Naive thymus-derived CD8-positive, alpha-beta T cell (primary cell): ENCODE measurements around the gene UIMC1. TPM values are rescaled to one million over a fixed set of nuclear protein-coding genes. Genes with fewer than 3 reads are reported as not detected.
"Not testable (repeated sequence)": the region's sequence is repeated elsewhere in the genome, so short reads cannot be mapped to it uniquely, and the experiment has no call there.

Experiments used
- ATAC-seq, 2 donors: fragments of 150-1000 bp; cut with Tn5 transposase in 1 of 2; sonication (Bioruptor Pico), chemical (Tn5 transposase) in 1 of 2; 1 replicate in 1 of 2; 2 replicates in 1 of 2; pipeline ENCODE4 v1.10.0; 2021; ENCODE audit warnings: mild to moderate bottlenecking in 2 of 2, moderate library complexity in 2 of 2
- POLR2A ChIA-PET: fragments of 350-600 bp; sonication (Branson Sonifier 250); formaldehyde crosslinking; loops from one replicate; lab custom pipeline; 2021; ENCODE audit warnings: antibody characterized with exemption; lab: Charles Lee
- DNase-seq, 10 donors: peaks; one replicate each; pipeline versions ENCODE4 v3.0.0 to v3.0.0-alpha.2; 2020 to 2022
- H3K27ac Mint-ChIP-seq, 10 donors: one replicate each; pipeline ENCODE4 v1.8.0; 2020 to 2022; ENCODE audit warnings: mild to moderate bottlenecking in 10 of 10, mixed read lengths in 10 of 10, moderate library complexity in 4 of 10, inconsistent platforms in 1 of 10
- H3K27me3 Mint-ChIP-seq, 5 donors: one replicate each; pipeline ENCODE4 v1.8.0; 2021 to 2022; ENCODE audit warnings: mixed read lengths in 5 of 5
- H3K36me3 Mint-ChIP-seq, 3 donors: one replicate each; pipeline ENCODE4 v1.8.0; 2020 to 2022; ENCODE audit warnings: mixed read lengths in 3 of 3, mild to moderate bottlenecking in 2 of 3, inconsistent platforms in 1 of 3
- H3K4me1 Mint-ChIP-seq, 4 donors: one replicate each; pipeline ENCODE4 v1.8.0; 2021 to 2022; ENCODE audit warnings: mixed read lengths in 4 of 4
- H3K4me3 Mint-ChIP-seq, 10 donors: one replicate each; pipeline ENCODE4 v1.8.0; 2020 to 2022; ENCODE audit warnings: mild to moderate bottlenecking in 10 of 10, mixed read lengths in 10 of 10, moderate library complexity in 6 of 10, inconsistent platforms in 1 of 10
- H3K9me3 Mint-ChIP-seq, 9 donors: one replicate each; pipeline ENCODE4 v1.8.0; 2020 to 2022; ENCODE audit warnings: mixed read lengths in 9 of 9, mild to moderate bottlenecking in 3 of 9, inconsistent platforms in 1 of 9, moderate library complexity in 1 of 9
- polyA plus RNA-seq, 3 donors: library from polyadenylated mRNA; unstranded; fragments of 300-500 nt; fragmentation: Illumina TruSeq; gene quantifications; one replicate each; pipeline ENCODE4 v1.2.3, GENCODE V29; 2021
- total RNA-seq, 8 experiments: library from RNA in 2 of 8; stranded (reverse) in 2 of 8; gene quantifications; one replicate each; pipeline ENCODE4 v1.2.3 and lab custom pipeline; 2021 to 2026

UIMC1 gene
- total and polyA plus RNA-seq, 5 experiments from 2014 or later: 15.4 to 70.0 (median 31.0) TPM

- DNase-seq: no peak
- ATAC-seq: no peak
- no peaks in the 10 kb centered on the region for H3K36me3 Mint-ChIP-seq
- peaks cover 0 to 2% (median 0%) of the 10 kb centered on the region in 9 donors for H3K9me3 Mint-ChIP-seq
- H3K4me3 Mint-ChIP-seq: no peak overlapping the region
- POLR2A ChIA-PET: no interaction called here
- H3K27ac Mint-ChIP-seq: no peak overlapping the region
- peaks cover 8 to 17% (median 15%) of the 10 kb centered on the region in 4 donors for H3K4me1 Mint-ChIP-seq
- peaks cover 17 to 49% (median 33%) of the 10 kb centered on the region in 5 donors for H3K27me3 Mint-ChIP-seq
These were observed 127.5 kb downstream of the UIMC1 start for GRCh38 chr5:176878906-176879662.

GRCh38 chr5:176878463-176878862 lies 128.1 kb downstream of the UIMC1 start:
- ATAC-seq: no peak
- POLR2A ChIA-PET: no interaction called here
- DNase-seq: no peak

GRCh38 chr5:176877793-176878331 lies 128.7 kb downstream of the UIMC1 start:
- H3K27me3 Mint-ChIP-seq: peaks cover 17 to 50% (median 36%) of the 10 kb centered on the region in 5 donors
- DNase-seq (no peak), ATAC-seq (no peak)
- POLR2A ChIA-PET: no interaction called here
- H3K9me3 Mint-ChIP-seq: peaks cover 0 to 8% (median 0%) of the 10 kb centered on the region in 9 donors
- H3K4me1 Mint-ChIP-seq: peaks cover 13 to 22% (median 19%) of the 10 kb centered on the region in 4 donors
- H3K36me3 Mint-ChIP-seq: no peaks in the 10 kb centered on the region
- no peak overlapping the region for H3K4me3 Mint-ChIP-seq
- H3K27ac Mint-ChIP-seq: no peak overlapping the region

More at GRCh38 chr5:176878463-176878862, 128.1 kb downstream of the UIMC1 start:
- peaks cover 8 to 17% (median 16%) of the 10 kb centered on the region in 4 donors for H3K4me1 Mint-ChIP-seq
- H3K27ac Mint-ChIP-seq: no peak overlapping the region
- no peak overlapping the region for H3K4me3 Mint-ChIP-seq
- H3K36me3 Mint-ChIP-seq: no peaks in the 10 kb centered on the region
- peaks cover 0 to 5% (median 0%) of the 10 kb centered on the region in 9 donors for H3K9me3 Mint-ChIP-seq
- H3K27me3 Mint-ChIP-seq: peaks cover 17 to 50% (median 36%) of the 10 kb centered on the region in 5 donors

- Mint-ChIP-seq H3K27me3 (peaks cover 17 to 49% (median 36%) of the 10 kb centered on the region in 5 donors), H3K9me3 (peaks cover 0 to 9% (median 0%) of the 10 kb centered on the region in 9 donors), H3K27ac (no peak overlapping the region), H3K36me3 (no peaks in the 10 kb centered on the region), H3K4me1 (peaks cover 12 to 24% (median 20%) of the 10 kb centered on the region in 4 donors), H3K4me3 (no peak overlapping the region)
- DNase-seq (no peak), ATAC-seq (no peak)
- POLR2A ChIA-PET: interaction anchor here (0.5 kb wide), 1 partner anchor 1112 kb away, joined by 3 read pairs; no protein-coding TSS in a partner anchor
These were observed 129.8 kb downstream of the UIMC1 start for GRCh38 chr5:176876506-176877431.

GRCh38 chr5:176875783-176876505 lies 130.6 kb downstream of the UIMC1 start:
- peaks cover 12 to 24% (median 20%) of the 10 kb centered on the region in 4 donors for H3K4me1 Mint-ChIP-seq
- H3K9me3 Mint-ChIP-seq: peaks cover 0 to 9% (median 0%) of the 10 kb centered on the region in 9 donors
- DNase-seq: no peak
- peak overlapping the region in 3 of 10 donors; percentile 22 to 42 (median 41) for H3K4me3 Mint-ChIP-seq
- H3K36me3 Mint-ChIP-seq: no peaks in the 10 kb centered on the region
- peak in 1 of 2 donors; percentile 43 for ATAC-seq
- peaks cover 17 to 46% (median 34%) of the 10 kb centered on the region in 5 donors for H3K27me3 Mint-ChIP-seq
- POLR2A ChIA-PET: interaction anchor here (0.5 kb wide), 1 partner anchor 1111 kb away, joined by 3 read pairs; no protein-coding TSS in a partner anchor
- H3K27ac Mint-ChIP-seq: peak overlapping the region in 1 of 10 donors; percentile 30

GRCh38 chr5:176875014-176875550 lies 131.5 kb downstream of the UIMC1 start:
- no peak for ATAC-seq
- POLR2A ChIA-PET: no interaction called here
- Mint-ChIP-seq H3K27ac (peak overlapping the region in 2 of 10 donors; percentile 7 to 47), H3K9me3 (peaks cover 0 to 11% (median 0%) of the 10 kb centered on the region in 9 donors), H3K27me3 (peaks cover 17 to 44% (median 34%) of the 10 kb centered on the region in 5 donors), H3K4me3 (peak overlapping the region in 1 of 10 donors; percentile 66), H3K4me1 (peaks cover 17 to 26% (median 21%) of the 10 kb centered on the region in 4 donors), H3K36me3 (no peaks in the 10 kb centered on the region)
- no peak for DNase-seq

GRCh38 chr5:176874198-176874780 lies 132.3 kb downstream of the UIMC1 start:
- Mint-ChIP-seq H3K4me1 (peaks cover 17 to 26% (median 21%) of the 10 kb centered on the region in 4 donors), H3K27me3 (peaks cover 17 to 41% (median 34%) of the 10 kb centered on the region in 5 donors), H3K9me3 (peaks cover 0 to 11% (median 0%) of the 10 kb centered on the region in 9 donors), H3K36me3 (no peaks in the 10 kb centered on the region), H3K4me3 (no peak overlapping the region), H3K27ac (no peak overlapping the region)
- POLR2A ChIA-PET: no interaction called here
- no peak for ATAC-seq
- no peak for DNase-seq

GRCh38 chr5:176873541-176874172 lies 132.9 kb downstream of the UIMC1 start:
- peak overlapping the region in 1 of 10 donors; percentile 6 for H3K4me3 Mint-ChIP-seq

GRCh38 chr5:176873011-176873410 lies 133.6 kb downstream of the UIMC1 start:
- H3K9me3 Mint-ChIP-seq: peaks cover 0 to 11% (median 0%) of the 10 kb centered on the region in 9 donors
- DNase-seq, ATAC-seq, POLR2A ChIA-PET, H3K36me3 Mint-ChIP-seq: not testable (repeated sequence)
- peaks cover 17 to 26% (median 21%) of the 10 kb centered on the region in 4 donors for H3K4me1 Mint-ChIP-seq
- peak overlapping the region in 2 of 10 donors; percentile 12 to 22 for H3K4me3 Mint-ChIP-seq
- peaks cover 17 to 30% (median 24%) of the 10 kb centered on the region in 5 donors for H3K27me3 Mint-ChIP-seq
- peak overlapping the region in 2 of 10 donors; percentile 25 to 59 for H3K27ac Mint-ChIP-seq

More at GRCh38 chr5:176873541-176874172, 132.9 kb downstream of the UIMC1 start:
- Mint-ChIP-seq H3K27ac (peak overlapping the region in 2 of 10 donors; percentile 25 to 74), H3K4me1 (peaks cover 17 to 26% (median 21%) of the 10 kb centered on the region in 4 donors), H3K9me3 (peaks cover 0 to 11% (median 0%) of the 10 kb centered on the region in 9 donors), H3K36me3 (no peaks in the 10 kb centered on the region), H3K27me3 (peaks cover 17 to 36% (median 29%) of the 10 kb centered on the region in 5 donors)
- DNase-seq (no peak), ATAC-seq (no peak)
- POLR2A ChIA-PET: no interaction called here

- H3K36me3 Mint-ChIP-seq, POLR2A ChIA-PET, H3K4me3 Mint-ChIP-seq, ATAC-seq: not testable (repeated sequence)
- DNase-seq: peak in 1 of 10 donors; percentile 12
- Mint-ChIP-seq H3K27me3 (peaks cover 17 to 28% (median 22%) of the 10 kb centered on the region in 5 donors), H3K27ac (peak overlapping the region in 1 of 10 donors; percentile 49), H3K9me3 (peaks cover 0 to 11% (median 0%) of the 10 kb centered on the region in 9 donors), H3K4me1 (peaks cover 17 to 26% (median 21%) of the 10 kb centered on the region in 4 donors)
These were observed 134.0 kb downstream of the UIMC1 start for GRCh38 chr5:176872586-176872985.
